HuH-7.5 (cell line): ENCODE results near the gene MTHFD2L.

Experiments
- DNase-seq: peaks from one replicate; pipeline ENCODE4 v3.0.0; 2011; ENCODE audit warnings: low spot score

Gene MTHFD2L

GRCh38 chr4:74132944-74133343 is 25.0 kb upstream of the MTHFD2L start:
- no peak for DNase-seq

DNA sequence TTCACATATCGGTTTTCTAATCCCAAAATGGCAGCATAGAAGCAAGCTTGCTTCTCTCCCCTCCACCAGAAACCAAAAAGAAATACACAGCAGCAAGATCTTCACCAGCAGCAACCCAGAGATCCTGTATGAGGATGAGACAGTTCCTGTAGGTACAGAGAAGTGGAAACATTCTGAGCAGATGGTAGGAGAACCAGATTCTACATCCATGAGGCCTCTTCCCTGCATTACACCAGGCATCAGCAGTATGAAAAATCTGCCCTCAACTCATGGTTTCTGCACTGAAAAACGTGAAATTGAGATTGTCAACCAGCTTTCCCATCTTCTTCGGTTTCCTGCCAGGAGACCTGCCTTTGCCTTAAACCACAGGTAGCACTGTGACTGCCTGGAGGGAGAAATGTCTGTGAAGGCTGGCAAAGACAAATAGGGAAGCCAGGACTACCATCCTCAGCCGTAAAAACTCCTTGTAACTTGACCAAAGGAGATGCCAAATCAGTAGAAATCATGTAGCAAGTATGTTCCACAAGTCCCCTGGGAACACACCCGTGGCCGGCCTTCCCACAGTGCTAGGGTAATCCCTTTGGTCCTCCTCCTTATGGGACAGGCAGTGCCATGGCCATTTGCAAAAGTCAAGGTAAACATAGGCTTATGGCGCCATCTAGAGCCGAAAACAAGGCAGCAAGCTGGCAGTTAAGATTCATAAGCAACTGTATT is 24.0 kb upstream of the MTHFD2L start:
- DNase-seq, result no peak

- no peak for DNase-seq
These were observed 23.4 kb upstream of the MTHFD2L start for GRCh38 chr4:74134500-74134852.

- no peak for DNase-seq
These were observed 11.3 kb upstream of the MTHFD2L start for GRCh38 chr4:74146581-74147129.

GRCh38 chr4:74148205-74148604 is 9.7 kb upstream of the MTHFD2L start:
- DNase-seq, result no peak

- DNase-seq, result no peak
These were observed 5.1 kb upstream of the MTHFD2L start for GRCh38 chr4:74152836-74153235.

- DNase-seq, result no peak
These were observed 1.4 kb upstream of the MTHFD2L start for GRCh38 chr4:74156521-74156920.

DNA sequence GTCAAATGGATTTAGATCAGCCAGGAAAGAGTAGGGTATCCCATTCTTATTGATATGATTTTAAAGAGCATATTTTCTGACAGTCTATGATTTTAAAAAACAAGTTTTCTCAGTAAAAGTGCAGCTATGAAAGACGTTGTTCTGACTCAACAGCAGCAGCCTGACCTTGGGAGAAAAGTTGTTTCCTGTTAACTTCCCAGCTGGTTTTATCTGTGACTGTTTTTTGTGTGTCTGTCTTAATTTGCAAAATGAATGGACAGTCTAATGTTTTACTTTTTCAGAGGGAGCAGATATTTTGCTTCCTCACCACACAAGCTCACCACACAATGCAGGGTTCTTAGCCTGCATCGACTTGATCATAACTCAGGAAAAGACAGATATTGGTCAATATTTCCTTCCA is 764 bp upstream of the MTHFD2L start:
- no peak for DNase-seq

DNA sequence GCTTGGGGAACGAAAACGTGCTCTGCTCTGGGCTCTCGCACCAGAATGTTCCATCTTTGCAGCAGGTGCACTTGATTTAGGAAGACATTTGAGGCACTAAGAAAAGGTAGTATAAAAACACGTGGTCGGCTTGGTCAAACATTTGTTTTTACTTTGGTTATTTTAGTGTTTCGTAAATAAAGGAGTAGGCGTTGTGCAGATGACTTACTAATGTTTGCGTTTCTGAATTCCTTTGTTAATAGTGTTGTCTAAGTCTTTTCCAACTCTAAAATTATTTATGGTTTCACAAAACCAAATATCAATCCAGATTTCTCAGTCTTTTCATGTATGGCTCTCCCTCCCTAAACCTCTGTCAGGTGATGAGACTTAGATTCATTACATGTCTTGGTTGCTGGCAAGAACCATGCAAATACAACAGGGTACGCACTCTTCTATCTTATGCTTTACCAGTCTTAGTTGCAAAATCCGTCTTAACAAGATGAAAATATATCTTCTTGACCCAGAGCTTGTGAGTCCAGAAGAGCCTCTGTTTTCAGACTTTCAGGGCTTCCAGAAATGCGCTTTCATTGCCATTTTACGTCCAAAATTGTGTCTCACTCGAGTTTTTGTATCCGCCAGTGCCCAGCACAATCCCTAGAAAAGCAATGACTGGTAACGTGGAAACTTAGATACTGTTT is 686 bp downstream of the MTHFD2L start:
- no peak for DNase-seq

- DNase-seq, result no peak
These were observed 1.3 kb downstream of the MTHFD2L start for GRCh38 chr4:74159143-74159709.

DNA sequence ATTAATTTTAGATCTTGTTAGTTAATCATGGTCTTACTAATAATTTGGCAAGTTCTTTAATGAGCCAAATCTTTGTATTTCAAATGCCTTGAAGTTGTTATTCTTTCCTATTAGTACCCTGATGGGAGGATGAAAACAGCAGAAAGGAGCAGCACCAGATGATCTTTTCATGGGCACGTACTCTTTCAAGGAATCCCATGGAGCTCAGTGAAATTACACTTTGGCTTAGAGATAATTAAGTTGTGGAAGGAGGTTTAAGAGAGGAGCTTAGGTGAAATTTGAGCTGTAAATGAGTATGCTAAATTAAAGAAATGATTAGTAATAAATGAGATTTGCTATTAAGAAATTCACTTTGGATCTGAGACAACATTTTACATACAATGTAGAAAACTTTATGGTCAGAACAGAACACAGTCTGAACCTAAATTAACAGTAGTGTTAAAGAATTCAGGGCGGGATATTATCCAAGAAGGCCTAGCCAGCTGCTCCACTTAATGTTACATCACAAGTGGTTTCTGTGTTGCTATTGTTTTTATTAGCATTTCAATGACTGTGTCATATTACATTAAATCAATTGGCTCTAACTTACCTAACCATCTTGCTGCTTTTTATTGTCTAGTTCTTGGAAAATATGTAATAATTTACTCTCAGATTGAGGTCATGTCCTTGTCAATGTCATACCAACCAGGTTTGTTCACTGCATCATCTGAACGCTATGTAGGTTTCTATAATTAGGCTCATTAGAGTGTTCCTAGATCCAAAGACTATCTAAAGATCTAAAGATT is 3.9 kb downstream of the MTHFD2L start:
- no peak for DNase-seq

GRCh38 chr4:74166135-74166534 is 8.2 kb downstream of the MTHFD2L start:
- DNase-seq, result no peak

GRCh38 chr4:74166818-74167217 is 8.9 kb downstream of the MTHFD2L start:
- DNase-seq, result no peak

DNA sequence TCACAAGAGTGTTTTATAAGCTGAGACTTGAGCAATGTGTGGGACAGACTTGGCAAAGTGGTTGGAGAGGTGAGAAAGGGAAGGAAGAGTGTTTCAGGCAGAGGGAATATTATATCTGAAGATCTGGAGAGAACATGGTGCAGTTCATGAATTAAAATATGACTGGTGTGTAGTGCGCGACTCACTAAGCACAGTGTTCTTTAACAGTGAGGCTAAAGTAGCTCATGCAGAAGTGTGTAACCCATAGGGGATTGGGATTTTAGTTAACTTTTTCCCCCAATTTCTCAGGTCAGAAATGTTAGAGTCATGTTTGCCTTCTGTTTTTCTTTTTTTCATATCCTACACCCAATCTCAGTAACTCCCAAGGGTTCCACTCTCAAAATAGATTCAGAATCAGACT is 9.7 kb downstream of the MTHFD2L start:
- no peak for DNase-seq

GRCh38 chr4:74168841-74169240 is 10.9 kb downstream of the MTHFD2L start:
- DNase-seq, result no peak

- no peak for DNase-seq
These were observed 15.4 kb downstream of the MTHFD2L start for GRCh38 chr4:74173321-74173720.

- DNase-seq, result no peak
These were observed 16.5 kb downstream of the MTHFD2L start for GRCh38 chr4:74174421-74174820.

- no peak for DNase-seq
These were observed 17.0 kb downstream of the MTHFD2L start for GRCh38 chr4:74174941-74175340.

- DNase-seq, result no peak
These were observed 17.5 kb downstream of the MTHFD2L start for GRCh38 chr4:74175379-74175778.

DNA sequence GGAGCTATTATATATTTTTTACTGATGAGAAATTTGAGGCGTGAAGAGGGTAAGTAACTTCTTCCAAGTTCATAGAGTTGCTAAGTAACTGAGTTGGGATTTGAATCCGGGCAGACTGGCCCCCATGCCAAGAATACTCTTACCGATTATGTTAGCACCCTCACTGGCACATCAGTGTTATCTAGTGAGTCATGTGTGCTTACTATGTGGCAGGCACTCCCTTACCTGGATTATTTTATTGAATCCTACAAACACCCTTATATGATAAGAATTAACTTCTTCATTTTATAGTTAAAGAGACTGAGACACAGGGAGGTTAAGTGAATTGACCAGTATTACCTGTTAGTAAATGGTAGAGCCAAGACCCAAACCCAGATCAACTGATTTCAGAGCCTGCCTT is 20.9 kb downstream of the MTHFD2L start:
- DNase-seq, result no peak

- DNase-seq, result no peak
These were observed 23.3 kb downstream of the MTHFD2L start for GRCh38 chr4:74181219-74181618.

DNA sequence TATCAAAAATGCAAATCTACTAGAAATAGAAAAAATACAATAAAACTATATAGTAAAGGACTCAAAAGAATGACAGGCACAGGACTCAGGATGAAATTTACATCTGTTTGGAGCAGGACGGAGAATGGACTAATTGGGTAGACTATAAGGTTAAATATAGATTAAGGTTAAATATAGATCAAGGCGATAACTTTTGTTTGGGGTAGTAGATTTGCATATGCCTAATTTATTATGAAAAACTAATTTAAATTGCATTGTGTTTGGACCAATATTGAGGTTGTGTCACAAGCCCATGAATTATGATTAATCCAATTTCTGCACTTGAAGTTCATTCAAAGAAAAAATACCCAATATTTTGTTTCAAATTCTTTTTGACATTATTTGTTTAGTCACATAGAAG is 31.0 kb downstream of the MTHFD2L start:
- DNase-seq, result no peak
